Activated T-helper 2 cell treated with anti-CD3 and anti-CD28 coated beads, Interferon-gamma antibody, Interleukin-2, Interleukin-4, amounts not matched to agents 10 μg/mL and 5 μg/mL and 100 μg/mL, durations not matched to agents 14 hours and 24 hours and 36 hours (primary cell): Measurements from ENCODE around the gene SCUBE3. TPM values are rescaled to one million over a fixed set of nuclear protein-coding genes. Genes with fewer than 3 reads are reported as not detected.

ENCODE experiments used
- DNase-seq: peaks from one replicate; pipeline ENCODE4 v3.0.0; 2021; ENCODE audit warnings: low spot score
- H3K27ac Mint-ChIP-seq: one replicate; pipeline ENCODE4 v1.8.0; 2021; ENCODE audit warnings: mixed read lengths
- H3K27me3 Mint-ChIP-seq: one replicate; pipeline ENCODE4 v1.8.0; 2021; ENCODE audit warnings: low read depth, mixed read lengths
- H3K36me3 Mint-ChIP-seq: one replicate; pipeline ENCODE4 v1.8.0; 2021; ENCODE audit warnings: low read depth, mixed read lengths
- H3K4me1 Mint-ChIP-seq: one replicate; pipeline ENCODE4 v1.8.0; 2021; ENCODE audit warnings: low read depth, mixed read lengths
- H3K4me3 Mint-ChIP-seq: one replicate; pipeline ENCODE4 v1.8.0; 2021; ENCODE audit warnings: low read depth, mild to moderate bottlenecking, moderate library complexity, mixed read lengths
- H3K9me3 Mint-ChIP-seq: one replicate; pipeline ENCODE4 v1.8.0; 2021; ENCODE audit warnings: mixed read lengths
- intact Hi-C: fragments of 100-400 bp; cut with micrococcal nuclease; formaldehyde crosslinking; loops from one replicate; pipeline ENCODE4 v1.15.1; 2023
- total RNA-seq: library from RNA; stranded (reverse); gene quantifications from 2 replicates; pipeline ENCODE4 v1.2.3, GENCODE V29; 2022

SCUBE3 gene
- total RNA-seq, 1 donor from 2014 or later: not detected

DNA sequence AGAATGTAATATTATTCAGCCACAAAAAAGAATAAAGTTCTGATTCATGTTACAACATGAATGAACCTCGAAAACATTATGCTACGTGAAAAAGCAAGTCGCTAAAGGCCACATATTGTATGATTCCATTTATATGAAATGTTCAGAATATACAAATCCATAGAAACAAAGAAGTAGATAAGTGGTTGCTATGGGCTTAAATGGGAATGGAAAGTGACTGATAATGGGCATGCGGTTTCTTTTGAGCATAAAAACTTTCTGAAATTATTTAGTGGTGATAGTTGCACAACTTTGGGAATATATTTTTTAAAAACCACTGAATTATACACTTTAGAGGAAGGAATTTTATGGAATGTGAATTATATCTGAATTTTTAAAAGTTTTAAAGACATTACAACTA is 39.3 kb upstream of the SCUBE3 start:
- Mint-ChIP-seq H3K36me3 (no peaks in the 10 kb centered on the region), H3K9me3 (peaks cover 3% of the 10 kb centered on the region), H3K4me3 (no peak overlapping the region), H3K27me3 (peaks cover 21% of the 10 kb centered on the region), H3K27ac (no peak overlapping the region), H3K4me1 (no peaks in the 10 kb centered on the region)
- DNase-seq: no peak
- intact Hi-C loops: no loop called here

DNA sequence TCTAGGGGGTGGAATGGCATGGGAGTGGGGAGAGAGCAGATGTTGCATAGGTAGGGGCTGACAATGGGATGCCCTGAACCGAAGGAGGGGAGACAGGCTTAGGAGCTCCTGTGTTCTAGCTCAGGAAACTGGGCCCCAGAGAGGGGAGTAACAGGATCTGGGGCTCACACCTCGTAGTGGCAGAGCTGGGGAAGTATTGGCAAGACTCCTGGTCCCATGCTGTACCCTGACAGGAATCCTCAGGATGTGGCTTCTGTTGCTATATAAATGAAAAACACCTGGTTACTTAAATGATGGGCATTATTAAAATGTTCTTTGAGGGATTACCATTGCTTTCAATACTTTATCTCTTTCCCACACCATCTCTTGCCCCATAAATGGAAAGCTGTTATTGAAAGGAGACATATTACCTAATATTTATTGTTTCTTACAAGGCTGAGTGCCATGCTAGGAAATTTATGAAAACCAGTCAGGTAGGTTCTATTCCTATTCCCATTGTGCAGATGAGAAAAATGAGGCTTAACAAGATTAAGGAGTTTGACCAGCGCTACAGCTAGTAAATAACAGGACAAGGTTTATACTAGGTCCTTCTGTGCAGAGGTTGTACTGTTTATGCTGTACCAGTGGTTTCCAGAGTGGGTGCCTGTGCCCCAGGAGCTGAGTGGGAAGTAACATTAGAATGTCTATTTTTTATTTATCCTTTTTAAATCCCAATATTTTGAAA is 37.3 kb upstream of the SCUBE3 start:
- H3K4me3 Mint-ChIP-seq: no peak overlapping the region
- peaks cover 25% of the 10 kb centered on the region for H3K27me3 Mint-ChIP-seq
- H3K4me1 Mint-ChIP-seq: no peaks in the 10 kb centered on the region
- no peak overlapping the region for H3K27ac Mint-ChIP-seq
- no peak for DNase-seq
- intact Hi-C loops: no loop called here
- no peaks in the 10 kb centered on the region for H3K9me3 Mint-ChIP-seq
- H3K36me3 Mint-ChIP-seq: no peaks in the 10 kb centered on the region

DNA sequence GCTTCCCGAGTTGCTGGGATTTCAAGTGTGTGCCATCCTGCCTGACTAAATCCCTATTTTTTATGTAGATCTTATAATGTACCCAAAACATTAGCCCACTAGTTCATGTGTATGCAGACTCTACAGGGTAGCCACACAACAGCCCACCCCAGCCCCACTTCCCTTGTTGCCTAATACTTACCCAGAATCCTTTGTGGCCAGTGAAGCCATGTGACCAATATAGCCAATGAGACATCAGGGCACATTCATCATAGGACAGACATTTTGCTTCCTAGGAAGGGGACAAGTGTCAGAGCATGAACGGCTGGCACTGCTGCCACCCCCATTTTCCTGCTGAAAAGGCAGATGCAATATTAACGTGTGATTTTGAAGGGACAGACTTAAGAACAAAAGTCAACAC is 36.6 kb upstream of the SCUBE3 start:
- H3K9me3 Mint-ChIP-seq: no peaks in the 10 kb centered on the region
- DNase-seq: no peak
- H3K27me3 Mint-ChIP-seq: peaks cover 28% of the 10 kb centered on the region
- H3K36me3 Mint-ChIP-seq: no peaks in the 10 kb centered on the region
- no peak overlapping the region for H3K4me3 Mint-ChIP-seq
- intact Hi-C loops: no loop called here
- H3K27ac Mint-ChIP-seq: no peak overlapping the region
- no peaks in the 10 kb centered on the region for H3K4me1 Mint-ChIP-seq

DNA sequence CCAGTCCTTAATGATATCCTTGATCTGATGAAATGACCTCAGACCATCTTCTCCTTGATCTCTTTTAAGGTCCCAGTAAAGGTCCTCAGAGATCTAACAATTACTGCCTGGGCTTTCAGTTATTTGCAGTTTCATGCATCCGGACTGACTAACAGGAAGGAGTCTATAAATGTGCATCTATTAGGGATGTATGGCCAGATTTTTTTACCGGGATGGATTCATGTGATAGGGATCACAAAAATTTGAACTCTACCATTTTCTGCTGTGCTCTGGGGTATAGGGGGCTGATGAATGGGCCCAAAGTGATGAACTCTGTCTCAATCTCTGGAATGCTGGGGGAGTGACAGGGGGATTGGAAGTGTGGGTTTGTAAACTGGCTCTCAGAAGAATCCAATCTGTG is 36.2 kb upstream of the SCUBE3 start:
- intact Hi-C loops: no loop called here
- Mint-ChIP-seq H3K4me3 (no peak overlapping the region), H3K36me3 (no peaks in the 10 kb centered on the region), H3K27me3 (peaks cover 28% of the 10 kb centered on the region), H3K4me1 (no peaks in the 10 kb centered on the region), H3K27ac (no peak overlapping the region), H3K9me3 (no peaks in the 10 kb centered on the region)
- DNase-seq: no peak

DNA sequence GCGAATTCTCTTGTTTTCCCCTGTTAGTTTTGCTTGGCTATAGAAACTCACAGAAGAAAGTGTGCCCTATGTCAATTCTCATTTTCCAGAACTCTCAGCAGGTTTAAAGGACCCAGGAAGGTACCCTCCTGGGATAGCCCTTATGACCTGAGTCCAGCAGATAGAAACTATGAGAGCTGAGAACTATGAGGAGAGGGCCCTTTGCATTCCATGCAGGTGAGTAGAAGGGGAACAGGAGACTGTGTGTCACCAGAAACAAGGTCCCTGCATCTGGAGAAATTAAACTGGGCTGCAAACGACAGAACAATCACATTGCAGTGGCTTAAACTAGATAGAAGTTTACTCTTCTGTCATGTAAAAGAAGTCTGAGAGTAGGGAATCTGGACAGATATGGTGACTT is 35.7 kb upstream of the SCUBE3 start:
- no peak overlapping the region for H3K27ac Mint-ChIP-seq
- H3K4me1 Mint-ChIP-seq: no peaks in the 10 kb centered on the region
- intact Hi-C loops: no loop called here
- H3K4me3 Mint-ChIP-seq: no peak overlapping the region
- no peaks in the 10 kb centered on the region for H3K9me3 Mint-ChIP-seq
- peaks cover 30% of the 10 kb centered on the region for H3K27me3 Mint-ChIP-seq
- H3K36me3 Mint-ChIP-seq: no peaks in the 10 kb centered on the region
- no peak for DNase-seq

DNA sequence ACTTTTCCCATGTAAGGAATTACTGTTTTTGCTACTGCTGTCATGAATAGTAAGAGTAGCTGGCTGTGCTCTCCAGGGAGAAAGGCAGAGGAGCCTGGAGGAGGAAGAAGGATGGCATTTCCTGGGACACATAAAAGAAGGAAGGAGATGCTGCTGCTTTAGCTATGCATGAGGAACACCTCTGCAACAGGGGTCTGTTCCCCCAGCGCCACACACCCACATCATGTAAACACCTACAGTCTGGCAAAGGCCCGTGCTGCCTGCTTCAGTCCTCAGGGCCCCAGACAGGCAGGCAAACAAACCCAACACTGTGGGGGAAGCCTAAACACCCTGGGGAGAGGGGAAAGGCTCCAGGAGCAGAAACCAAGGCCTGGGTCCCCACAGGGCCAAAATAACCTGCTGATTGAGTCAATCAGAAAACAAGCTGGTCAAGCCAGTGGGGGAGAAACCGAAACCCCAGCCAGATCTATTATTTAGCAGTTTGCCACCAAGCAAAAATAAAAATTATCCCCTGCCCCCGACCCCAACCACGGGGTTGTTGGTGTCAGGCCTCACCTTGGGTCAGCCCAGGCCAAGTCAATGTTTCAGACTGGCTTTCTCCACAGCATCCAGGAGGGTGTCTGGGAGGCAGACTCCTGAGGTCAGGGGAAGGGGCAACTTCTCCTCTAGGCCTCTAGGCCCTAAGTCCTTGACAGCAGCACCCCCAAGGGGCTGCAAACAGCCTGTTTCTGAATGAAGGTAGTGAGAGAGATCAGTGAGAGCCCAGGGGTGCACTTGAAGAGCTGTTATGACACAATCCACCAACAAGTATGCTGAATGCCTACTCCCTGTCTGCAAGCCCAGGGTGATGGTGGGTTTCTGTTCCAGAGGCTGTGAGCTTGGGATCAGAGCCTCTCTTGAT is 34.6 kb upstream of the SCUBE3 start:
- H3K9me3 Mint-ChIP-seq: no peaks in the 10 kb centered on the region
- no peak overlapping the region for H3K4me3 Mint-ChIP-seq
- no peak overlapping the region for H3K27ac Mint-ChIP-seq
- intact Hi-C loops: no loop called here
- no peaks in the 10 kb centered on the region for H3K4me1 Mint-ChIP-seq
- DNase-seq: no peak
- no peaks in the 10 kb centered on the region for H3K36me3 Mint-ChIP-seq
- H3K27me3 Mint-ChIP-seq: peaks cover 37% of the 10 kb centered on the region

DNA sequence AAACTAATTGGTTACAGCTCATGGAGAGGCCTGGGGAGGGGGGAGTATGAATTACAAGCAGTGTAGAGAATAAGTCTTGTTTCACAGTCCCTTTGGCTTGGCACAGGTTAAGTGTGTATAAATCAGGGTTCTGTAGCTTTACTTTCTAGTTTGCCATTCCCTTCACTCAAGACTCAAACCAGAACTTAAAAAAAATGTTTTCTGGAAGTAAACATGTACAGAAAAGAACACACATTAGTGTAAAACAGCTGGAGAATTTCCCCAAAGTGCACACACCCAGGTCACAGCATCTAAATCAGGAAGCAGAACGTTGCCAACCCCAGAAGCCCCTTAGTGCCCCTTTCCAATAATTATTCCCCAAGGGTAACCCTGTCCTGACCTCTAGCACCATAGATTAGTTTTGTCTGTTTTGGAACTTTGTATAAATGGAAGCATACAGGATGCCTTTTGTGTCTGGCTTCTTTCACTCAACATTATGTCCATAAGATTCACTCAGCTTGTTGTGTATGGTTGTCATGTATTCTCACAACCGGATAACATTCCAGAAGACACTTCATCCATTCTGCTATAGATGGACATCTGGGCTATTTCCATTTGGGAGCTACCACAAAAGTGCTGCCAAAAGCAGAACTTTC is 33.7 kb upstream of the SCUBE3 start:
- H3K4me1 Mint-ChIP-seq: no peaks in the 10 kb centered on the region
- H3K4me3 Mint-ChIP-seq: no peak overlapping the region
- no peaks in the 10 kb centered on the region for H3K9me3 Mint-ChIP-seq
- no peak overlapping the region for H3K27ac Mint-ChIP-seq
- no peak for DNase-seq
- intact Hi-C loops: no loop called here
- no peaks in the 10 kb centered on the region for H3K36me3 Mint-ChIP-seq
- peaks cover 38% of the 10 kb centered on the region for H3K27me3 Mint-ChIP-seq

DNA sequence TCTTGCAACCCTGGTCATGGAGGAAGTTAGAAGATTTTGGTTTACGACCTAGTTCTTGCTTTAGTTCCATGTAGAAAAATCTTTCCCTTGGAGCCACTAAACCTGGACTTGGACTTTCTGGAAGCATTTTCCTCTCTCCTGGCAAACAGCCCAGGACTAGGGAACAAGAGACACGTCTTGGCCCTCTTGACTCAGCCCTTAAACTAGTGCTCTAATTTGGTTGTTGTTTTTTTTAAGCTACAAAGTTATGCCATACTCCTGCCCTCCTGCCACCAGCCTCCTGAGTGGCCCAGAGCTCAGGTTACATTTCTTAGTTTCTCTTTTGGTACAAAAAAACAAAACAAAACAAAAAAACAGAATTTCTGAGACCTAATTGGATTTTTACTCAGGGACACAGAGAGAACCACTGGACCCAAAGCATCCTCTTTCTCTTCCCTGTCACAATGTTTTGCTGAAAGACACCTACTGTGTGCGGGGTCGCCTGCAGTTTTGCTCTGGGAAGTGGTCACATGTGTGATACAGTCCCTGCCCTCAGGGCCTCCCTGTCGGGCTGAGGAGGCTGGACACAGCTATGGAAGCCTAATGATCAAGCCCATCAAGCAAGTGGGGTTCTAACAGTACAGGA is 32.3 kb upstream of the SCUBE3 start:
- no peaks in the 10 kb centered on the region for H3K4me1 Mint-ChIP-seq
- H3K27me3 Mint-ChIP-seq: peaks cover 36% of the 10 kb centered on the region
- H3K27ac Mint-ChIP-seq: no peak overlapping the region
- intact Hi-C loops: no loop called here
- H3K4me3 Mint-ChIP-seq: no peak overlapping the region
- no peaks in the 10 kb centered on the region for H3K36me3 Mint-ChIP-seq
- no peaks in the 10 kb centered on the region for H3K9me3 Mint-ChIP-seq
- no peak for DNase-seq

DNA sequence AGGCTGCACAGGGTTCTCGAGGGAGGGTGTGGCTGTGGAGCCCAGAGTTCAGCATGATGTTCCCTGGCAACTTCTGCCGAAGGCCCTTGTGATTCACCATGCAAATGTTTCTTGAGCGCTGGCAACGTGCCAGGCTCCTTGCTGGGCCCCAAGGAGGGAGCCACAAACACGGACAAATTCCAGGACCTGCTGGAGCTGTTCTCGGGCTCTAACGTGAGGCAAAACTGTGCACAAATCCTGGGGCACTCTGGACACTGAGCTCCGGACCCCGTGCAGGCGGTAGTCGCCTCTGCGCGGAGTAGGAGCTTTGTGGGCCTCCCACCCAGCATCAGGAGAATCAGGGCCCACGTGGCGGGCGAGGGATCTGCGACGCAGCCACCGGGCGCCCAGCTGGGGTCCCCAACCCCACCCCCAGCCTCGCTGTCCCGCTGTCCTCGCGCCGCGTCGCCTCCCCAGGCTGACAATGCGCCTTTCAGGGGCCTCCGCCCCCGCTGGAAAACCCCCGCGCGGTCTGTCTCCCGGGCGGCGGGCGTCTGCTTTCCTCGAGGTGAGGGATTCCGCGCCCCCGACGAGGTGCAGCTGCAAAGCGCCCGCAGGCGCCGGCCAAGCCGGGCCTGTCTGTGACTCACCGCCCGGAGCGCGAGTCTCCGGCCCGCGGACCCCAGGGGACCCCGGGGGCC is 31.7 kb upstream of the SCUBE3 start:
- intact Hi-C loops: no loop called here
- Mint-ChIP-seq H3K27ac (no peak overlapping the region), H3K36me3 (no peaks in the 10 kb centered on the region), H3K27me3 (peaks cover 33% of the 10 kb centered on the region), H3K4me1 (no peaks in the 10 kb centered on the region), H3K9me3 (no peaks in the 10 kb centered on the region), H3K4me3 (no peak overlapping the region)
- no peak for DNase-seq

DNA sequence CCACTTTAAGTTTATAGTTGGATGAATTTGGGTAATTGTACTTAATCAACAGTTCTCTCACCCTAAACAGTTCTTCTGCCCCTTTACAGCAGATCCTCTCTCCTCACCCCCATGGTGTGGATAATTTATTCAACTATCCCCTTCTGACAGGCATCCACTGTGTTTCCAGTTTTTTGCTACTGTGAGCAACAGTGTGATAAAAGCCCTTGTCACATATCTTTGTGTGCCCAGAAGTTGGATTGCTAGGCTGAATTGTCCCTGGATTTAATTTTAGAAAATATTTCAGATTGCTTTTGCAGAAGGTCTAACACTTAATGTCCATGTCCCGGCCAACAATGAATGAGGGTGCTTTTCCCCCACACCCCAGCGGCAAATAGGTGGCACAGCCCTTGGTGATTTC is 30.5 kb upstream of the SCUBE3 start:
- H3K4me1 Mint-ChIP-seq: no peaks in the 10 kb centered on the region
- no peaks in the 10 kb centered on the region for H3K9me3 Mint-ChIP-seq
- H3K27ac Mint-ChIP-seq: no peak overlapping the region
- no peaks in the 10 kb centered on the region for H3K36me3 Mint-ChIP-seq
- peaks cover 28% of the 10 kb centered on the region for H3K27me3 Mint-ChIP-seq
- DNase-seq: no peak
- intact Hi-C loops: no loop called here
- H3K4me3 Mint-ChIP-seq: no peak overlapping the region

DNA sequence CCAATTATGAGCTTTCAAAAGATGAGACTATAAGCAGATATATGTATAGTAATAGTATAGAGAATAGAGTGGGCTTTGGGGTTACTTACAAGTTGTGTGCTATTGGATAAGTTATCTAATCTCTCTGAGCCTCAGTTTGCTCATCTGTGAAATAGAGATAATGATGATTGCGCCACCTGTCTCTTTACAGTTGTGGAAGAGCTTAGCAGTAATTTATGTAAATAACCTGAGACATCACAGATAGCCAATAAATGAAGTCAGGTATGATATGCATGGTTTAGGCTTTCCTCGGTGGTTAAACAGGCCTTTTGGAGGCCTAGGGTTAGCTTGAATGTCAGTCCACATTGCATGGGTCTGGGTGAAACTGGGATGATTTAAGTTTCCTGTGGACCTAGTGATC is 29.8 kb upstream of the SCUBE3 start:
- Mint-ChIP-seq H3K4me1 (no peaks in the 10 kb centered on the region), H3K4me3 (no peak overlapping the region), H3K27ac (no peak overlapping the region), H3K36me3 (no peaks in the 10 kb centered on the region), H3K27me3 (peaks cover 29% of the 10 kb centered on the region), H3K9me3 (no peaks in the 10 kb centered on the region)
- intact Hi-C loops: no loop called here
- no peak for DNase-seq

DNA sequence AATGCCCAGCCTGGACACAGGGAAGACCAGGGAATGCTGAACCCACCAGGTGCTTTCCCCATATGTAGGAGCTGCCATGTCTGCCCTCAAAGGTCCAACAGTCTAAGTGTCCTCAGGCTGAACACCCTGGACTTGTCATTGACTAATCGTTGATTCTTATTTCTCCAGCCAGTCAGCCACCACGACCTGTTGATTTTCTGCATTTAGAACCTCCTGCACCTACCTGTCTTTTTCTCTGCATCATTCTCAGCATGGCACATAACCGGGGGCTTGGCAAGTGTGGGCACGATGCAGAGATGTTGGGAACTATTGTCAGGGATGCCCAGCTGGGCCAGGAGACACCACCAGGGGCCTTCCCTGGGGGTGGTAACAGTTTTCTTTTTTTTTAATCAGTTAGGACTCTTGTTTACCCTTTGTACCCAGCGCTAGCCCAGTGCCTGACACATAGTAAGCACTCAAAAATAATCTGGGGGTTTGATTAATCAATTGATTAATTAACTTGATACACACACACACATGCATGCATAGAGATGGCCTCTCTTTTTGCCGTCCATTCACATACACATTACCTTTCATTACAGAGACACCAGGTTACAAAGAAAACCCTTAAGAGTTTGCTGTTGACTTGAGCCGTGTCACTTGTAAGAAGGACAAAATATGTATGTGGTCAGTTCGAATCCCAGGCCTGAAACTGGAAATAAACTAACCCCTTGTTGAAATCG is 29.0 kb upstream of the SCUBE3 start:
- Mint-ChIP-seq H3K4me3 (no peak overlapping the region), H3K9me3 (no peaks in the 10 kb centered on the region)

More for the DNA sequence above, 29.0 kb upstream of the SCUBE3 start:
- Mint-ChIP-seq H3K27ac (no peak overlapping the region), H3K4me1 (no peaks in the 10 kb centered on the region), H3K36me3 (no peaks in the 10 kb centered on the region), H3K27me3 (peaks cover 31% of the 10 kb centered on the region)
- intact Hi-C loops: no loop called here
- DNase-seq: no peak
